Neuronal stem cell (in vitro differentiated cells): Measurements from ENCODE around the gene BUB1B.

Experiments used
- DNase-seq: peaks from one replicate; pipeline ENCODE4 v3.0.0-alpha.2; 2013; ENCODE audit warnings: low spot score
- H2AFZ ChIP-seq: one replicate; pipeline ENCODE4 v1.6.1; 2013; ENCODE audit warnings: mild to moderate bottlenecking, low read length, inconsistent platforms
- H2AK5ac ChIP-seq: 2 replicates; pipeline ENCODE4 v1.6.1; 2013; ENCODE audit warnings: low read depth, mild to moderate bottlenecking, inconsistent platforms, low read length, moderate library complexity, mixed read lengths
- H2BK120ac ChIP-seq: 2 replicates; pipeline ENCODE4 v1.6.1; 2013; ENCODE audit warnings: low read depth, mild to moderate bottlenecking, inconsistent platforms, low read length, moderate library complexity, mixed read lengths
- H2BK12ac ChIP-seq: one replicate; pipeline ENCODE4 v1.6.1; 2013; ENCODE audit warnings: low read length, inconsistent platforms
- H2BK15ac ChIP-seq: 2 replicates; pipeline ENCODE4 v1.6.1; 2013; ENCODE audit warnings: mild to moderate bottlenecking, low read length, inconsistent platforms, mixed read lengths
- H2BK5ac ChIP-seq: one replicate; pipeline ENCODE4 v1.6.1; 2013; ENCODE audit warnings: inconsistent platforms, mild to moderate bottlenecking, low read length, moderate library complexity
- H3K14ac ChIP-seq: one replicate; pipeline ENCODE4 v1.6.1; 2013; ENCODE audit warnings: low read length, inconsistent platforms
- H3K18ac ChIP-seq: 2 replicates; pipeline ENCODE4 v1.6.1; 2013; ENCODE audit warnings: low read length, inconsistent platforms
- H3K23ac ChIP-seq: 2 replicates; pipeline ENCODE4 v1.6.1; 2013; ENCODE audit warnings: low read depth, mild to moderate bottlenecking, mixed read lengths, low read length, inconsistent platforms; ENCODE audit not compliant: poor library complexity
- H3K27ac ChIP-seq: replicated peaks from 3 replicates; pipeline ENCODE4 v1.5.1; 2013; ENCODE audit warnings: low read length, inconsistent platforms
- H3K27me3 ChIP-seq, 3 experiments: 2 replicates each; pipeline ENCODE4 v1.6.1; 2013; ENCODE audit warnings: low read length in 3 of 3, mild to moderate bottlenecking in 2 of 3, inconsistent platforms in 1 of 3, low read depth in 1 of 3, mixed read lengths in 1 of 3, moderate library complexity in 1 of 3; ENCODE audit not compliant: control insufficient read depth in 3 of 3, insufficient read depth in 3 of 3
- H3K36me3 ChIP-seq, 2 donors: replicated peaks in 1 of 2; 2 replicates each; pipeline ENCODE4 v1.6.1; 2013; ENCODE audit warnings: low read length in 2 of 2; ENCODE audit not compliant: control insufficient read depth in 2 of 2, insufficient read depth in 2 of 2
- H3K4ac ChIP-seq: 2 replicates; pipeline ENCODE4 v1.6.1; 2013; ENCODE audit warnings: inconsistent platforms, mild to moderate bottlenecking, low read length, moderate library complexity
- H3K4me1 ChIP-seq, 2 donors: 1 replicate in 1 of 2; 2 replicates in 1 of 2; pipeline ENCODE4 v1.6.1; 2013; ENCODE audit warnings: low read length in 2 of 2, low read depth in 1 of 2; ENCODE audit not compliant: control insufficient read depth in 2 of 2, insufficient read depth in 1 of 2
- H3K4me2 ChIP-seq: one replicate; pipeline ENCODE4 v1.6.1; 2013; ENCODE audit warnings: mild to moderate bottlenecking, low read length, inconsistent platforms; ENCODE audit not compliant: insufficient read depth, poor library complexity, severe bottlenecking
- H3K4me3 ChIP-seq, 2 donors: 2 replicates each; pipeline ENCODE4 v1.5.1; 2013; ENCODE audit warnings: low read length in 2 of 2, mild to moderate bottlenecking in 2 of 2, inconsistent platforms in 1 of 2, moderate library complexity in 1 of 2
- H3K79me1 ChIP-seq: one replicate; pipeline ENCODE4 v1.6.1; 2013; ENCODE audit warnings: low read depth, mild to moderate bottlenecking, inconsistent platforms, low read length, moderate library complexity
- H3K9ac ChIP-seq: one replicate; pipeline ENCODE4 v1.6.1; 2013; ENCODE audit warnings: mild to moderate bottlenecking, low read depth, low read length, inconsistent platforms; ENCODE audit not compliant: poor library complexity
- H3K9me3 ChIP-seq, 2 donors: replicated peaks in 1 of 2; 2 replicates each; pipeline versions ENCODE3 to v1.6.1; 2013; ENCODE audit warnings: low read length in 2 of 2, mild to moderate bottlenecking in 2 of 2, inconsistent platforms in 1 of 2, low read depth in 1 of 2, mixed read lengths in 1 of 2, moderate library complexity in 1 of 2; ENCODE audit not compliant: control insufficient read depth in 2 of 2, insufficient read depth in 1 of 2
- H4K8ac ChIP-seq: one replicate; pipeline ENCODE4 v1.6.1; 2013; ENCODE audit warnings: low read depth, mild to moderate bottlenecking, inconsistent platforms, low read length, moderate library complexity
- H4K91ac ChIP-seq: one replicate; pipeline ENCODE4 v1.6.1; 2013; ENCODE audit warnings: low read length, low read depth, mild to moderate bottlenecking, inconsistent platforms; ENCODE audit not compliant: poor library complexity
- WGBS, 2 donors: extraction: QIAGEN DNeasy Blood & Tissue Kit; methylation state at CpG; one replicate each; pipeline ENCODE4 v1.1.7; 2013; ENCODE audit warnings: missing lambda C conversion rate in 2 of 2, mixed read lengths in 1 of 2; ENCODE audit not compliant: insufficient read length in 2 of 2, insufficient replicate concordance in 1 of 2; ENCODE audit errors: extremely low coverage in 2 of 2; 5-methylcytosine and 5-hydroxymethylcytosine counted together

The BUB1B gene

DNA sequence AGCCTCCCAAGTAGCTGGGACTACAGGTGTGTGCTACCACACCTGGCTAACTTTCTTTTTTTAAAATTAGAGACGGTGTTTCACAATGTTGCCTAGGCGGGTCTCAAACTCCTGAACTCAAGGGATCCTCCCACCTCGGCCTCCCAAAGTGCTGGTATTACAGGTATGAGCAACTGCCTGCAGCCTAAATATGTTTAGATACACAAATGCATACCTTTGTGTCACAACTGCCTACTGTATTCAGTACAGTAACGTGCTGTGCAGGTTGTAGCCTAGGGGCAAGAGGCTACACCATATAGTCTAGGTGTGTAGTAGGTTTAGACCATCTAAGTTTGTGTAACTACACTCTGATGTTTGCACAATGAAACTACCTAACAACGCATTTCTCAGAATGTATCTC lies 68.4 kb downstream of the BUB1B start:
- H3K27me3 ChIP-seq: no peaks in the 10 kb centered on the region
- H4K8ac ChIP-seq: no peak overlapping the region
- H2AK5ac ChIP-seq: no peak overlapping the region
- H3K4me2 ChIP-seq: no peak overlapping the region
- no peak overlapping the region for H3K23ac ChIP-seq
- H3K14ac ChIP-seq: no peak overlapping the region
- DNase-seq: no peak
- H2AFZ ChIP-seq: no peak overlapping the region
- no peaks in the 10 kb centered on the region for H3K9me3 ChIP-seq
- no peak overlapping the region for H4K91ac ChIP-seq
- H2BK120ac ChIP-seq: no peak overlapping the region
- no peak overlapping the region for H2BK15ac ChIP-seq
- H2BK5ac ChIP-seq: no peak overlapping the region
- no peak overlapping the region for H3K27ac ChIP-seq
- no peak overlapping the region for H2BK12ac ChIP-seq
- WGBS, 2 donors: no CpG with 5 or more reads among the region's 5 CpGs
- H3K18ac ChIP-seq: no peak overlapping the region
- H3K36me3 ChIP-seq: peaks cover 11 to 72% of the 10 kb centered on the region in 2 donors
- H3K9ac ChIP-seq: no peak overlapping the region
- H3K4ac ChIP-seq: no peak overlapping the region
- no peak overlapping the region for H3K4me3 ChIP-seq
- H3K4me1 ChIP-seq: peaks cover 0 to 4% of the 10 kb centered on the region in 2 donors
- no peaks in the 10 kb centered on the region for H3K79me1 ChIP-seq

DNA sequence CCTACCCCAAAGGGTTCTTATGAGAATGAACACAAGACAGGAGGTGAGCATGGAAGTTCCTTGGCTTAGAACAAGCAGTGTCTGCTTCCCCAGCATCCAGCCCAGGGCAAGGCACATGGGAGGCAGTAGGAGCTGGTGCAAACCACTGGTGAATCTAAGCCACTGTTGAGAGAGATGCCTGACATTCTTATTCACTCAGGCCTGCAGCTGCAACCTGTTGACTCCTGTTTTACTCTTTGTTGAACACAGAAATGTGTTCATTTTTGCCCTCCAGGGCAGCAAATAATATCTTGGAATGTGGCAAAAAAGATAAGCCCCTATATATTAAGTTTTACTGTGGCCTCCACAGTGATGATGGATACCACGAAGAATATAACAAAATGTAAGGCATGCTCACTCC lies 69.1 kb downstream of the BUB1B start:
- H3K36me3 ChIP-seq: peaks cover 11 to 65% of the 10 kb centered on the region in 2 donors
- H3K4me3 ChIP-seq: no peak overlapping the region
- no peak overlapping the region for H2BK12ac ChIP-seq
- no peaks in the 10 kb centered on the region for H3K27me3 ChIP-seq
- no CpG with 5 or more reads among the region's 1 CpG for WGBS, 2 donors
- H2AK5ac ChIP-seq: no peak overlapping the region
- H3K14ac ChIP-seq: no peak overlapping the region
- no peak overlapping the region for H4K8ac ChIP-seq
- H3K4me1 ChIP-seq: peaks cover 0 to 4% of the 10 kb centered on the region in 2 donors
- no peak overlapping the region for H3K18ac ChIP-seq
- no peak overlapping the region for H3K4ac ChIP-seq
- H4K91ac ChIP-seq: no peak overlapping the region
- no peak overlapping the region for H2BK5ac ChIP-seq
- no peak overlapping the region for H3K9ac ChIP-seq
- H3K23ac ChIP-seq: no peak overlapping the region
- H2AFZ ChIP-seq: no peak overlapping the region
- no peak for DNase-seq
- H3K79me1 ChIP-seq: no peaks in the 10 kb centered on the region
- H2BK15ac ChIP-seq: no peak overlapping the region
- H2BK120ac ChIP-seq: no peak overlapping the region
- H3K4me2 ChIP-seq: no peak overlapping the region
- H3K9me3 ChIP-seq: no peaks in the 10 kb centered on the region
- H3K27ac ChIP-seq: no peak overlapping the region

DNA sequence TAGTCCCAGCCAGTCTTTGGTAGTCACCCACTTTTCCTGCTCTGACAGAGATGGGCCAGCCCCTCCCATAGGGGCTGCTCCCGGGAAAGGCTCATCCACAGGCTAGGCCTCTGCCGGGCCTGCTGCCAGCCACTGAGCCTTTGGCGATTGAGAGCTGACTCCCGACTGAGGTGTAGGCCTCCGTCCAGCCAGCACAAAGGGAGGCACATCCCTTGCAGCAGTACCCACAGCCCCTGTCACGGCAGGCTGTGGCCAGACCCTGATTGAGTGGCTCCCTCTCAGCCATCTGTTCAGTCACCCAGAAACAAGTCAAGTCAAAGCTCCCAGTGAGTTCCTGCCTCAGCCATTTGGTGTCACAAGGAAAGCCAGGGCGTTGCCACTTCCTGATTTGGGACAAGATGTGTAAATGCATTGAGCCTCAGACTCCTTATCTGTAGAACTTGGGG lies 71.8 kb downstream of the BUB1B start:
- no peak overlapping the region for H4K8ac ChIP-seq
- no peak overlapping the region for H2BK5ac ChIP-seq
- no peak overlapping the region for H3K4ac ChIP-seq
- H2AFZ ChIP-seq: no peak overlapping the region
- H3K14ac ChIP-seq: no peak overlapping the region
- peak overlapping the region; percentile 56 for H3K18ac ChIP-seq
- no peak overlapping the region for H2AK5ac ChIP-seq
- H3K27me3 ChIP-seq: no peaks in the 10 kb centered on the region
- H4K91ac ChIP-seq: no peak overlapping the region
- no peaks in the 10 kb centered on the region for H3K9me3 ChIP-seq
- no CpG with 5 or more reads among the region's 7 CpGs for WGBS, 2 donors
- H3K4me1 ChIP-seq: peaks cover 0 to 4% of the 10 kb centered on the region in 2 donors
- no peak overlapping the region for H3K23ac ChIP-seq
- H3K9ac ChIP-seq: peak overlapping the region; percentile 63
- DNase-seq: no peak
- no peaks in the 10 kb centered on the region for H3K79me1 ChIP-seq
- no peak overlapping the region for H3K27ac ChIP-seq
- H3K4me2 ChIP-seq: no peak overlapping the region
- H3K4me3 ChIP-seq: no peak overlapping the region
- no peak overlapping the region for H2BK120ac ChIP-seq
- peaks cover 8 to 40% of the 10 kb centered on the region in 2 donors for H3K36me3 ChIP-seq
- no peak overlapping the region for H2BK15ac ChIP-seq
- H2BK12ac ChIP-seq: no peak overlapping the region

DNA sequence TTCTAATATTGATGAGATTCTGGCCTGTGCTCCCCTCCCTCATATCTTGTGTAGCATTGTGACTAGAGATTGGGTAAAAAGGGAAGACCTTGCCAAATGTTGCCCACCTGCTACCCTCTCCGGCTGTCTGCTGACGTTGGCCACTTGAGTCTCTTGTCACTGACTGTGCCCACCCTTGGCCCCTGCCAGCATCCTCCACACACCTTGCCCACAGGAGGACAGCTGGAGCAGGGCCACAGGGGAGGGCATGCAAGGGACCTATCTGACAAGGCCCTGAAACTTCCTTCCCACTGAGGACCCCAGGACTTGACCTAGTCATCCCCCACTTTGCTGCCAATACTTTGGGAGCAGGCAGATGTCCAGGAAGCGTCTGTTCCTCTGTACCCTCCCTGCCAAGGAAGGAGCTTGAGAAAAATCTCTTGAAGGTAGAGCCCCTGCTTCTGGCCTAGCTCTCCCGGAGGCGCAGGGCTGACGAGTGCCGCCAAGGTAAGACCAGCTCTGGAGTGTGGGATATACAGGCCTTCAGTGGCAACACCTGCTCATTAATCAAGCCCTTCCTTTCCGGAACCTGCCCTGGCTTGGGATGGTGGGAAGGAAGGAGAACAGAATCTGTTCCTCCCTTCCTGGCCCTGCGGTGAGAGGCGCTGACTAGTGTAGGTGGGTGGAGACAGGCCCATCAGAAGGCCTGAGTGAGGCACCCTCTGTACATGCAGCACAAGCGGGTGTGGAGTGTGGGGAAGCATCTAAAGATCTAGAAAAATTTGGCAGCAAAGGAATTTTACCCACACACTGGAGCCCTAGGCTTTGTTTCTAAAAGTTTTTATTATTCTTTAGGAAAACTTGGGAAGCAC lies 73.1 kb downstream of the BUB1B start:
- H3K36me3 ChIP-seq: peaks cover 5 to 28% of the 10 kb centered on the region in 2 donors
- WGBS, 2 donors: no CpG with 5 or more reads among the region's 11 CpGs

More for the DNA sequence above, 73.1 kb downstream of the BUB1B start:
- Histone ChIP-seq H4K91ac (no peak overlapping the region), H2BK12ac (no peak overlapping the region), H2AK5ac (no peak overlapping the region), H3K9ac (no peak overlapping the region), H3K4me3 (no peak overlapping the region), H2BK5ac (no peak overlapping the region), H2BK120ac (no peak overlapping the region), H3K4me2 (no peak overlapping the region), H3K27ac (no peak overlapping the region), H4K8ac (no peak overlapping the region), H3K4me1 (peaks cover 6 to 9% of the 10 kb centered on the region in 2 donors), H3K14ac (no peak overlapping the region), H3K18ac (no peak overlapping the region), H3K23ac (no peak overlapping the region), H3K27me3 (peaks cover 0 to 9% (median 0%) of the 10 kb centered on the region in 3 experiments), H2AFZ (no peak overlapping the region), H3K79me1 (no peaks in the 10 kb centered on the region), H3K4ac (no peak overlapping the region), H2BK15ac (no peak overlapping the region), H3K9me3 (no peaks in the 10 kb centered on the region)
- no peak for DNase-seq
